G401 (cell line): ENCODE measurements around the gene MARVELD1. TPM values are rescaled to one million over a fixed set of nuclear protein-coding genes. Genes with fewer than 3 reads are reported as not detected.
"Not testable (repeated sequence)": the region's sequence is repeated elsewhere in the genome, so short reads cannot be mapped to it uniquely, and the experiment has no call there.

Experiments used
- DNase-seq: peaks from one replicate; pipeline ENCODE4 v3.0.0-alpha.2; 2015; ENCODE audit warnings: low spot score
- in situ Hi-C: cut with HindIII; loops from 2 replicates; pipeline ENCODE4 v1.10.0; 2016; ENCODE audit warnings: low sequenced_read_pairs, mixed read lengths
- total RNA-seq: library from RNA; depleted of rRNA; stranded (reverse); fragments of >200 nt; shearing (Covaris generic); gene quantifications from 2 replicates; pipeline ENCODE4 v1.2.3, GENCODE V29; 2014; rRNA removed

MARVELD1 gene
- 35.0 and 61.1 TPM in 2 replicates for total RNA-seq

DNA sequence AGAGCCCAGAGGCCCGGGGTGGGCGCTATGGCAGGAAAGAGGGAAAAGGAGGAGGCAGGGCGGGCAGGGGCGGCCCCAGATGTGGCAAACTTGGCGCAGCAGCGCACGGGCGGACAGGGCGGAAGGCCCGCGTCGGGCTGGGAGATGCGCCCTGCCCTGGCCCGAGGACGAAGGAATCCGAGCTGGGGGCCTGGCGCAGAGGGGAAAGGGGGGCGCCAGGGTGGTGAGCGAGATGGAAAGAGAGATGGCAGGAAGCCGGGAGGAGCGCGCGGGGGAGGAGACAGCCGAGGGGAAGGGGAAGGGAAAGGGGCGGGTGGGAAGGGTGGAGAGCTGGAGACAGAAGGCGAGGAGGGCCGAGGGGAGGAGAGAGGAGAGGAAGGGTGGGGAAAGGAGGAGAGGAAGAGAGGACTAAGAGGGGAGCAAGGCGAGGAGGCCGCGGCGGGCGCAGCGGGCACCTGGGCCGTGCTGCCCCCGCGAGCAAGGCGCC is at the start of gene MARVELD1:
Gene MARVELD1 (plus strand): TSS at position 392 of the 487 bp plus-strand sequence. CDS start 147 bp downstream, outside the sequence.
- in situ Hi-C loops: no loop called here
- peak; percentile 45 for DNase-seq

- DNase-seq: no peak
- in situ Hi-C loops: no loop called here
Measured at GRCh38 chr10:97664282-97664850, 49.2 kb upstream of the MARVELD1 start.

DNA sequence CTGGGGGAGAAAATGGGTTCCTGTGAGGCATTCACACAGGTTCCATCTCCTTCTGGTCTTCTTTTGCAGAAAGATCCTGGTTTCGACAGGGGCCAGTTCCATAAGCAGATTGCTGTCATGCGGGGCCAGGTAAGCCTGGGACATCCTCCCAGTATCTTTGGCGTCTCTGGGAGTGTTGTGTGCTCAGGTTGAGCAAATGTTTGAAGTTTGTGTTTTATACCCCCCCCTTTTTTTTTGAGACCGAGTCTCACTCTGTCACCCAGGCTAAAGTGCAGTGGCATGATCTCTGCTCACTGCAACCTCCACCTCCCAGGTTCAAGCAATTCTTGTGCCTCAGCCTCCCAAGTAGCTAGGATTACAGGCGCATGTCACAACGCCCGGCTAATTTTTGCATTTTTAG is 46.5 kb upstream of the MARVELD1 start:
- in situ Hi-C loops: no loop called here
- no peak for DNase-seq

GRCh38 chr10:97667463-97667862 is 46.1 kb upstream of the MARVELD1 start:
- in situ Hi-C loops: no loop called here
- DNase-seq: no peak

- in situ Hi-C loops: no loop called here
- DNase-seq: no peak
Measured at GRCh38 chr10:97669571-97669970, 44.0 kb upstream of the MARVELD1 start.

- DNase-seq: no peak
- in situ Hi-C loops: no loop called here
Measured at GRCh38 chr10:97673736-97674525, 39.6 kb upstream of the MARVELD1 start.

DNA sequence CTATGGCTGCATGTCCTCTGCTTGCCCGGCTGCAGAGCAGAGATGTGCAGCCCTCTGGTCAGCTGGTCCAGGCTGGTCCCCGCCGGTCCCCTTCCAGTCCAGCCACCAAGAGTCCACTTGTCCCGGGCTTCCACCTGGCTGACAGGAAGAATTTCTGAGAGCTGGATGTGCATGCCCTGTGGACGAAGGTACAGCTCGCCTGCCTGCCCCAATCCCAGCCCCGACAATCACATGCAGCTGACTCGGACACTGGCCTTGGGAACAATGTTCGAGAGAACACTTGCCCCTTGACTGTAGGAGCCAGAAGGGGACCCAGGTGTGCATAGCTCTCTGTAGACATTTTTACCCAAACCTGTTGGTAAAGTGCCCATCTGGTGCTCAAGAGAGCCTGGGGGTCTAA is 38.3 kb upstream of the MARVELD1 start:
- in situ Hi-C loops: no loop called here
- no peak for DNase-seq

- DNase-seq: peak; percentile 84
- in situ Hi-C loops: no loop called here
Measured at GRCh38 chr10:97676770-97677581, 36.6 kb upstream of the MARVELD1 start.

GRCh38 chr10:97679594-97679993 is 33.9 kb upstream of the MARVELD1 start:
- DNase-seq: no peak
- in situ Hi-C loops: no loop called here

DNA sequence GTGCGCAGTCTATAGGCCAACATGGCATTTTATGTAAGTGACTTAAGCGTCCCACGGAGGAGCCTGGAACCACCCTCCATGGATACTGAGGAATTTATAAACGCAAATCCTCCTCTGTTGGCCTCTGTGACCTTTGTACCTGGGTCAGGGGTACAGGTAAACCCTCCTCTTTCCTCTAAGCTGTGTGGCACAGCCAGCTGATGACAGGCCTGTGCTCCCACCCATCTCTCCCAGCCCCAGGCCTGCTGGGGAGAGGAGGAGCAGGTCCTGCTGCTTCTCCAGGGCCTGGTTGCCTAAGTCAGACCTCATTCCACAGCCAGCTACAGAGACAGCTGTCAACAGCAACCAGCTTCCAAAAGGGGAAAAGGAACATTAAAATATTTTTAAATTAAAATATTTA is 31.5 kb upstream of the MARVELD1 start:
- no peak for DNase-seq
- in situ Hi-C loops: no loop called here

- in situ Hi-C loops: no loop called here
- peak; percentile 44 for DNase-seq
Measured at GRCh38 chr10:97683556-97684367, 29.8 kb upstream of the MARVELD1 start.

DNA sequence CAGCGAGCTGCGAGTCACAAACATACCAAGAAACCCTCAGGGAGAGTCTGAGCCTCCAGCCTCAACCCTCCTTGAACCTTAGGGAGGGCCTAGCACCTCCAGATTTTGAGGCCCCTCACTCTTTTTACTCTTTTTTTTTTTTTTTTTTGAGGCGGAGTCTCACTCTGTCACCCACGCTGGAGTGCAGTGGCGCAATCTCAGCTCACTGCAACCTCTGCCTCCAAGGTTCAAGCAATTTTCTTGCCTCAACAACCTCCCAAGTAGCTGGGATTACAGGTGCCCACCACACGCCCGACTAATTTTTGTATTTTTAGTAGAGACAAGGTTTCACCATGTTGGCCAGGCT is 29.2 kb upstream of the MARVELD1 start:
- DNase-seq, in situ Hi-C loops: not testable (repeated sequence)

DNA sequence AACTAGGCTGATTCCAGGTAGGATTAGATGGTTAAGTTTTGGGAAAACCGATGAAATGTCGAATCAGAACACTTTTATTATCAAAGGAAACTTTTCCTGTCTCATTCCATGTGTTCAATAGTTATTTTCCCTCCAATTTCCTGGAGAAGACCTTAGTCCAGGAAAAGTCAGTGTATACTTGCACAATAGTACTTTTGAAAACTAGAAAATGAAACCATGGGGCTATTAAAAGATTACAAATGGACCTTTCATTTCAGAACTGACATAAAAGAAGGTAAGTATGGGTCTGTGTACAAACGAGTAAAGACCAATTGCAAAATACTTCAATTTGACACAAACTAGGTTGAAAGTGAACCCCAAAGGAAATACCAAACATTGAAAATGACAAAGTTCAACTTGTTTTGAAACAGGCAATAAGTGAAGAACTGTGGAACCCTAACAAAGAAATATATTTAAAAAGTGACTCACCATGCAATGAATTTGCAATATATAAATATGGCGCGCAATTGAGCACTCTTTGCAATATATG is 28.6 kb upstream of the MARVELD1 start:
- in situ Hi-C loops: loop anchor here (5.0 kb wide), 1 partner anchor 42 kb away; no protein-coding TSS in a partner anchor
- DNase-seq: peak; percentile 10

- in situ Hi-C loops: loop anchor here (5.0 kb wide), 1 partner anchor 42 kb away; no protein-coding TSS in a partner anchor
Measured at GRCh38 chr10:97685395-97685958, 28.1 kb upstream of the MARVELD1 start.

GRCh38 chr10:97686301-97686961 is 27.1 kb upstream of the MARVELD1 start:
- no peak for DNase-seq
- in situ Hi-C loops: loop anchor here (5.0 kb wide), 1 partner anchor 41 kb away; no protein-coding TSS in a partner anchor

More at GRCh38 chr10:97685395-97685958, 28.1 kb upstream of the MARVELD1 start:
- peak; percentile 34 for DNase-seq

DNA sequence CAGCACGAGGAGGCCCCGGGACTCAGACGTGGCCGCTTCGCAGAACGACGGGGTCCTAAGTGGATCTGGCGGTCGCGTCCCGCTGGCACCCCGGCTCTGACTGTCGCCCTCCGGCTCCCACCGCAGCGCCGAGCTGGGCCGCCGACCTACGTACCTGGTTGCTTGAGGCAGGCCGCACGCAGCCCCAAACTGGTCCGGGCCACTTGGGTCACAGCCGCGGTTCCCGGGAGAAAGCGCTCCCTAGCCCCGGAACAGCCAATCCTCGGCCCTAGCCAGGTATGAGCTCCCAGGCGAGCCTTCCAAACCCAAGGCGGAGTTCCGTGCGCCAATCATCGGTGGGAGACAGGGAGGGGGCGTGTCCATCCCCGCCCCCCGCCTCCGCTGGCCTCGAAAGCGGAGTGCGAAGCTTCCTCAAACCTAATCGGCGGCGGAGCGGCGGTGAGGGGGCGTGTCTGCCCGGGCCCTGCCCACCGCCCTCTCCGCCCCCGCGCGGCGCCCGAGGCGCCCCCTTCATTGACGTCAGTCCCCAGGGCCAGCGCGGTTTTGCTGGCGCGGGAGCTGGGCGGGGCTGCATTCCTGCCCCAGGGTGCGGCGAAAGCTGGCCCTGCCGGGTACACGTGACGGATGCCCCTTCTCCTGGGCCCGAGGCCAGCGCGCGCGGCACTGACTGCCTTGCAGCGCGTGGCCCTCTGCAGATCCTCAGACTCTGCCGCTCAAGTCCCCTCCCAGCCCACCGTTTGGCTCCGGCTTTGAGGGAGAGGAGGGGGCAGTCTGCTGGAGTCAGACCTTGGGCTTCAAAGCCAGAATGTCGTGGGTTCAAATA is 26.4 kb upstream of the MARVELD1 start, which contains the start of gene AVPI1:
Gene AVPI1 (minus strand): TSS at position 280 of the 823 bp plus-strand sequence. CDS start 7,336 bp downstream, outside the sequence.
- in situ Hi-C loops: loop anchor here (5.0 kb wide), 1 partner anchor 40 kb away; no protein-coding TSS in a partner anchor

More for the DNA sequence above, 26.4 kb upstream of the MARVELD1 start, which contains the start of gene AVPI1:
- peak; percentile 98 for DNase-seq
